HepG2 (cell line): ENCODE data around the gene SIK3. TPM values are rescaled to one million over a fixed set of nuclear protein-coding genes. Genes with fewer than 3 reads are reported as not detected.

ENCODE experiments used
- AGO1 ChIP-seq: fragments of 200-400 bp; formaldehyde crosslinking; IDR thresholded peaks from 2 replicates; pipeline ENCODE4 v1.6.1; 2017; ENCODE audit warnings: mild to moderate bottlenecking, low read depth, low read length, moderate library complexity; ENCODE audit not compliant: poor library complexity, severe bottlenecking
- CREB3 ChIP-seq: sonication (generic); formaldehyde crosslinking; IDR thresholded peaks from 2 replicates; pipeline ENCODE4 v1.5.0; 2020; ENCODE audit warnings: missing genetic modification reagents
- KDM1A ChIP-seq: IDR thresholded peaks from 2 replicates; pipeline ENCODE4 v1.6.1; 2016; ENCODE audit warnings: missing compliant biosample characterization
- KDM4B ChIP-seq: sonication (generic); formaldehyde crosslinking; IDR thresholded peaks from 2 replicates; pipeline ENCODE4 v1.4.0; 2020; ENCODE audit warnings: missing genetic modification reagents
- KLF15 ChIP-seq: sonication (generic); formaldehyde crosslinking; IDR thresholded peaks from 2 replicates; pipeline ENCODE4 v1.8.1; 2023; ENCODE audit warnings: borderline replicate concordance, mild to moderate bottlenecking, inconsistent platforms, missing genetic modification reagents, mixed read lengths
- MXD1 ChIP-seq: sonication (generic); formaldehyde crosslinking; IDR thresholded peaks from 2 replicates; pipeline ENCODE4 v1.4.0; 2020; ENCODE audit warnings: mild to moderate bottlenecking, missing genetic modification reagents
- MZF1 ChIP-seq: sonication (generic); formaldehyde crosslinking; IDR thresholded peaks from 2 replicates; pipeline ENCODE4 v1.8.1; 2023; ENCODE audit warnings: mild to moderate bottlenecking, missing genetic modification reagents, borderline replicate concordance
- PREB ChIP-seq: sonication (generic); formaldehyde crosslinking; IDR thresholded peaks from 2 replicates; pipeline ENCODE4 v1.4.0; 2020; ENCODE audit warnings: missing genetic modification reagents
- SNAI1 ChIP-seq: sonication (generic); formaldehyde crosslinking; IDR thresholded peaks from 2 replicates; pipeline ENCODE4 v1.5.0; 2020; ENCODE audit warnings: mild to moderate bottlenecking, missing genetic modification reagents, borderline replicate concordance
- SNAPC2 ChIP-seq: sonication (generic); formaldehyde crosslinking; IDR thresholded peaks from 2 replicates; pipeline ENCODE4 v1.8.1; 2022; ENCODE audit warnings: mild to moderate bottlenecking, missing genetic modification reagents
- SOX5 ChIP-seq: IDR thresholded peaks from 2 replicates; pipeline ENCODE4 v1.6.1; 2016; ENCODE audit warnings: borderline replicate concordance
- ZBTB3 ChIP-seq: sonication (generic); formaldehyde crosslinking; IDR thresholded peaks from 2 replicates; pipeline ENCODE4 v1.4.0; 2020; ENCODE audit warnings: low read depth, mild to moderate bottlenecking, moderate library complexity, missing genetic modification reagents, borderline replicate concordance
- ZNF205 ChIP-seq: IDR thresholded peaks from 2 replicates; pipeline ENCODE4 v1.6.1; 2018; ENCODE audit warnings: missing biosample characterization, missing genetic modification reagents
- ZNF33B ChIP-seq: sonication (generic); formaldehyde crosslinking; IDR thresholded peaks from 2 replicates; pipeline ENCODE4 v1.5.1; 2020; ENCODE audit warnings: mild to moderate bottlenecking, missing genetic modification reagents
- ZNF564 ChIP-seq: sonication (generic); formaldehyde crosslinking; IDR thresholded peaks from 2 replicates; pipeline ENCODE4 v1.8.1; 2023; ENCODE audit warnings: mild to moderate bottlenecking, missing genetic modification reagents
- ZNF652 ChIP-seq: IDR thresholded peaks from 2 replicates; pipeline ENCODE4 v1.6.1; 2016; ENCODE audit warnings: low read depth, borderline replicate concordance
- ZNF782 ChIP-seq: sonication (generic); formaldehyde crosslinking; IDR thresholded peaks from 2 replicates; pipeline ENCODE4 v1.4.0; 2020; ENCODE audit warnings: missing genetic modification reagents, mild to moderate bottlenecking, borderline replicate concordance
- polyA plus RNA-seq, 8 experiments: library from polyadenylated mRNA; depleted of rRNA in 3 of 8; stranded (reverse) in 7 of 8; unstranded in 1 of 8; fragments of >200 nt; fragmentation: Illumina TruSeq in 4 of 8; extraction: Trizol in 4 of 8; gene quantifications; 2 replicates each; pipeline versions ENCODE4 v1.2.1 to v1.2.3, GENCODE V29; 2011 to 2016; ENCODE audit warnings: low read depth in 4 of 8, missing spikeins in 1 of 8, mixed read lengths in 1 of 8; ENCODE audit not compliant: insufficient read depth in 1 of 8
- total RNA-seq, 5 experiments: library from RNA; depleted of rRNA; stranded (reverse); fragments of >200 nt; fragmentation: Illumina TruSeq; extraction: Trizol; gene quantifications; 2 replicates each; pipeline ENCODE4 v1.2.3, GENCODE V29; 2016; ENCODE audit warnings: low read depth in 1 of 5
- TF ChIP-seq, protein P1 (sequence below): sonication (generic); formaldehyde crosslinking; IDR thresholded peaks from 2 replicates; pipeline ENCODE4 v1.4.0; 2020; ENCODE audit warnings: mild to moderate bottlenecking, missing genetic modification reagents
- TF ChIP-seq, protein P2 (sequence below): sonication (generic); formaldehyde crosslinking; IDR thresholded peaks from 2 replicates; pipeline ENCODE4 v1.8.0; 2022; ENCODE audit warnings: mild to moderate bottlenecking, missing genetic modification reagents, moderate library complexity
- TF ChIP-seq, protein P3 (sequence below): sonication (generic); formaldehyde crosslinking; IDR thresholded peaks from 2 replicates; pipeline ENCODE4 v1.5.0; 2020; ENCODE audit warnings: missing genetic modification reagents

SIK3 gene
- total and polyA plus RNA-seq, 2 of the 13 experiments (the other 11 are each of a cell fraction or from before 2014, with no cell fraction given): 5.7 to 9.8 TPM

DNA sequence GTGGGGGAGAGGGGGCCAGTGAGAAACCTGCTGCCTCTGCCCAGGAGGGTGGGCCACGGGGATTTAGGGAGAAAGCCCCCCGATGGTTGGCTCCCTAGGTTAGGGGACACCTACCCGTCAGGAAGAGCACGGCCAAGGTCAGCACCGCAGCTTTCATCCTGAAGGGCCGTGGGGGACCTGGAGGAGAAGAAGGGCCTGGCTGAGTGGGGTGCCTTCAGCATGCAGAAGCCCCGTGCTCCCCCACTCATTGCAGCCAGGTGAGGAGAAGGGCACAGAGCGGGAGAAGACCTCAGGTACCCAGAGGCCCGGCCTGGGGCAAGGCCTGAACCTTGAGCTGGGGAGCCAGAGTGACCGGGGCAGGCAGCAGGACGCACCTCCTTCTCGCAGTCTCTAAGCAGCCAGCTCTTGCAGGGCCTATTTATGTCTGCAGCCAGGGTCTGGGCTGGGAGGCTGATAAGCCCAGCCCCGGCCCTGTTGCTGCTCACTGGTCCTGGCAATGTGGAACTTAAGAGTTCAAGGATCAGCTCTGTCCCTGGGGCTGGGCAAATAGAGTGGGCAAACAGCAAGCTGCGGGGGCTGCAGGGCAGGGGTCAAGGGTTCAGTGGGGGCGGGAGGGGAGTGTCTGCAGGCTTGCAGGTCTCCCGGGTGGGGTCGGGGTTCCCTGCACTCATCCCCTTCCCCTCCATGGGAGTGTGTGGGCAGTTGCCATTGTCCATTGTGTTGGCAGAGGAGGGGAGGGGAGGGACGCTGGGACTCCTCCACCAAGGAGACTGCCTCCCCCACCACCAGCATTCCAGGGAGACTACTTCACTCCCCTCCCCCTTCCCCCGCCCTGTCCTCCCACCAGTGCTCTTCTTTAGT is 260.8 kb downstream of the SIK3 start, which contains the start of gene APOA1 (continued):
- peak; percentile 74; the same call in 1 of the 2 replicates for TF ChIP-seq PREB (CRISPR knock-in tag)
- peak; percentile 95 for TF ChIP-seq SOX5 (CRISPR knock-in tag)
- 0 out of 2 replicates have a peak, but pooled peaks have one; percentile 44 for TF ChIP-seq SNAPC2 (CRISPR knock-in tag)
- TF ChIP-seq KDM4B (CRISPR knock-in tag): peak; percentile 28; the same call in 1 of the 2 replicates
- peak; percentile 46; the same call in 1 of the 2 replicates for TF ChIP-seq KDM1A (CRISPR knock-in tag)
- TF ChIP-seq AGO1: peak; percentile 57
- 0 out of 2 replicates have a peak, but pooled peaks have one; percentile 66 for TF ChIP-seq ZBTB3 (CRISPR knock-in tag)
- TF ChIP-seq ZNF33B (CRISPR knock-in tag): peak; percentile 92; the same call in 1 of the 2 replicates
- peak; percentile 22; the same call in 1 of the 2 replicates for TF ChIP-seq ZNF652
- peak; percentile 80; the same call in 1 of the 2 replicates for TF ChIP-seq CREB3 (CRISPR knock-in tag)
- peak; percentile 60; the same call in 1 of the 2 replicates for TF ChIP-seq MXD1 (CRISPR knock-in tag)
- TF ChIP-seq ZNF205 (CRISPR knock-in tag): peak; percentile 70; the same call in 1 of the 2 replicates
- TF ChIP-seq, protein P1, sequence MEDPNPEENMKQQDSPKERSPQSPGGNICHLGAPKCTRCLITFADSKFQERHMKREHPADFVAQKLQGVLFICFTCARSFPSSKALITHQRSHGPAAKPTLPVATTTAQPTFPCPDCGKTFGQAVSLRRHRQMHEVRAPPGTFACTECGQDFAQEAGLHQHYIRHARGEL (CRISPR knock-in tag): no peak
- TF ChIP-seq SNAI1 (CRISPR knock-in tag): peak; percentile 95; the same call in 1 of the 2 replicates
- TF ChIP-seq ZNF782 (CRISPR knock-in tag): peak; percentile 85; the same call in 1 of the 2 replicates
- TF ChIP-seq MZF1: no peak
- TF ChIP-seq KLF15: 0 out of 2 replicates have a peak, but pooled peaks have one; percentile 79
- TF ChIP-seq, protein P2, sequence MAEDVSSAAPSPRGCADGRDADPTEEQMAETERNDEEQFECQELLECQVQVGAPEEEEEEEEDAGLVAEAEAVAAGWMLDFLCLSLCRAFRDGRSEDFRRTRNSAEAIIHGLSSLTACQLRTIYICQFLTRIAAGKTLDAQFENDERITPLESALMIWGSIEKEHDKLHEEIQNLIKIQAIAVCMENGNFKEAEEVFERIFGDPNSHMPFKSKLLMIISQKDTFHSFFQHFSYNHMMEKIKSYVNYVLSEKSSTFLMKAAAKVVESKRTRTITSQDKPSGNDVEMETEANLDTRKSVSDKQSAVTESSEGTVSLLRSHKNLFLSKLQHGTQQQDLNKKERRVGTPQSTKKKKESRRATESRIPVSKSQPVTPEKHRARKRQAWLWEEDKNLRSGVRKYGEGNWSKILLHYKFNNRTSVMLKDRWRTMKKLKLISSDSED: no peak
- TF ChIP-seq, protein P3, sequence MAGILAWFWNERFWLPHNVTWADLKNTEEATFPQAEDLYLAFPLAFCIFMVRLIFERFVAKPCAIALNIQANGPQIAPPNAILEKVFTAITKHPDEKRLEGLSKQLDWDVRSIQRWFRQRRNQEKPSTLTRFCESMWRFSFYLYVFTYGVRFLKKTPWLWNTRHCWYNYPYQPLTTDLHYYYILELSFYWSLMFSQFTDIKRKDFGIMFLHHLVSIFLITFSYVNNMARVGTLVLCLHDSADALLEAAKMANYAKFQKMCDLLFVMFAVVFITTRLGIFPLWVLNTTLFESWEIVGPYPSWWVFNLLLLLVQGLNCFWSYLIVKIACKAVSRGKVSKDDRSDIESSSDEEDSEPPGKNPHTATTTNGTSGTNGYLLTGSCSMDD: no peak
- no peak for TF ChIP-seq ZNF564
